ENCODE data around the gene CCDC28A. TPM values are rescaled to one million over a fixed set of nuclear protein-coding genes. Genes with fewer than 3 reads are reported as not detected.
A peak's percentile ranks its signal among the peaks of the same experiment; 100 is the strongest.

Gene CCDC28A
- total RNA-seq, 1 donor from 2014 or later, result 12.7 TPM

GRCh38 chr6:138795809-138796603 lies 22.4 kb downstream of the CCDC28A start, which contains the start of gene ECT2L:
TSS of gene ECT2L (plus strand) at chr6:138796087. CDS start at chr6:138813275, 17,188 bp downstream.
- peak; percentile 35 to 67 for DNase-seq (ENCODE audit: low spot score in 2 of 2, unreplicated experiment in 2 of 2)
- Mint-ChIP-seq H3K36me3 (peaks cover 8% of the 10 kb centered on the region), H3K27ac (peak within 1 kb of the TSS; percentile 53), H3K4me3 (peak within 1 kb of the TSS; percentile 68), H3K9me3 (no peaks in the 10 kb centered on the region), H3K4me1 (peaks cover 40% of the 10 kb centered on the region), H3K27me3 (ENCODE audit: low read depth) (no peaks in the 10 kb centered on the region)
- TF ChIP-seq, protein P1, sequence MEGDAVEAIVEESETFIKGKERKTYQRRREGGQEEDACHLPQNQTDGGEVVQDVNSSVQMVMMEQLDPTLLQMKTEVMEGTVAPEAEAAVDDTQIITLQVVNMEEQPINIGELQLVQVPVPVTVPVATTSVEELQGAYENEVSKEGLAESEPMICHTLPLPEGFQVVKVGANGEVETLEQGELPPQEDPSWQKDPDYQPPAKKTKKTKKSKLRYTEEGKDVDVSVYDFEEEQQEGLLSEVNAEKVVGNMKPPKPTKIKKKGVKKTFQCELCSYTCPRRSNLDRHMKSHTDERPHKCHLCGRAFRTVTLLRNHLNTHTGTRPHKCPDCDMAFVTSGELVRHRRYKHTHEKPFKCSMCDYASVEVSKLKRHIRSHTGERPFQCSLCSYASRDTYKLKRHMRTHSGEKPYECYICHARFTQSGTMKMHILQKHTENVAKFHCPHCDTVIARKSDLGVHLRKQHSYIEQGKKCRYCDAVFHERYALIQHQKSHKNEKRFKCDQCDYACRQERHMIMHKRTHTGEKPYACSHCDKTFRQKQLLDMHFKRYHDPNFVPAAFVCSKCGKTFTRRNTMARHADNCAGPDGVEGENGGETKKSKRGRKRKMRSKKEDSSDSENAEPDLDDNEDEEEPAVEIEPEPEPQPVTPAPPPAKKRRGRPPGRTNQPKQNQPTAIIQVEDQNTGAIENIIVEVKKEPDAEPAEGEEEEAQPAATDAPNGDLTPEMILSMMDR (IDR thresholded peaks at IDR 0.05; ENCODE audit: unreplicated experiment), result no peak

DNA sequence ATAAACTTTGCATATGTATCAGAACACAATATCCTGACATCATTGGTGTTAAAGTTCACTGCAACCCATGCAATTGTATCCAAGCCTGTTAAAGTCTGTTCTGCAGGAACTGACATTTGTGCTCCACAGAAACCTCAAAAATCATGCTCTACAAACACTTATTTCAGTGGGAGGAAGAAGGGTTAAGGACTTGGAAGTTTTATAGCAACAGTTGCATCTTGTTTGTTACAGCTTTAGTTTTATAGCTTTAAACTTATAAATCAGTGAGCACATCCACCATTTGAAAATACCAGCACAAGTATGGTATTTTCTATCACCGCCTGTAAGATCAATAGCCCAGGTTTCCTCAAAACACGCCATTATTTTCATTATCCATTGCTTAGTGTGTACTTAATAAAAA lies 23.2 kb downstream of the CCDC28A start:
- Mint-ChIP-seq H3K4me1 (peaks cover 40% of the 10 kb centered on the region), H3K9me3 (no peaks in the 10 kb centered on the region), H3K27me3 (ENCODE audit: low read depth) (no peaks in the 10 kb centered on the region), H3K27ac (peak overlapping the region; percentile 7), H3K4me3 (peak overlapping the region; percentile 68), H3K36me3 (peaks cover 3% of the 10 kb centered on the region)
- no peak for DNase-seq (ENCODE audit: low spot score in 2 of 2, unreplicated experiment in 2 of 2)
- TF ChIP-seq, protein P1 (IDR thresholded peaks at IDR 0.05; ENCODE audit: unreplicated experiment), result no peak

DNA sequence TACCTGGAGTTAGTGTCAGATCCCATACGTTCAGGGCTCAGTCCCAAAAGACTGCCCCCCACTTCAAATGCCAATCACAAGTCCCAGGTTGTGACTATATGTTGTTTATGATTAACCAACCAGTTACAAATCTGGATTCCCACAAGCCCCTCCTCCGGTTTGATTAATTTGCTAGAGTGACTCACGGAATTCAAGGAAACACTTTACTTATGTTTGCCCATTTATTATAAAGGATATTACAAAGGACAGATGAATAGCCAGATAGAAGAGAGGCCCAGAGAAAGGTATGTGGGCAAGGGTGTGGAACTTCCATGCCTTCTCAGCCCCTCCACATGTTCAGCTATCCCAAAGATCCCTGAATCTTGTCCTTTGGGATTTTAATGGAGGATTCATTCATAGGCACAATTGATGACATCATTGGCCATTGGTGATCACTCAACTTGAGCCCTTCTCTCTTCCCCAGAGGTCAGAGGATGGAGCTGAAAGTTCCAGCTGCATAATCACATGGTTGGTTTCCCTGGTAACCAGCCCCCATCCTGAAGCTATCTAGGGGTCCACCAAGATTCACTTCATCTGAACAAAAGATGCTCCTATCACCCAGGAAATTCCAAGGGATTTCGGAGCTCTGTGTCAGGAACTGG lies 24.4 kb downstream of the CCDC28A start:
- H3K9me3 Mint-ChIP-seq, result no peaks in the 10 kb centered on the region
- H3K36me3 Mint-ChIP-seq, result no peaks in the 10 kb centered on the region
- peak overlapping the region; percentile 76 for H3K27ac Mint-ChIP-seq
- peaks cover 35% of the 10 kb centered on the region for H3K4me1 Mint-ChIP-seq
- H3K27me3 Mint-ChIP-seq (ENCODE audit: low read depth), result no peaks in the 10 kb centered on the region
- DNase-seq (ENCODE audit: low spot score in 2 of 2, unreplicated experiment in 2 of 2), result no peak
- no peak overlapping the region for H3K4me3 Mint-ChIP-seq
- TF ChIP-seq, protein P1 (IDR thresholded peaks at IDR 0.05; ENCODE audit: unreplicated experiment), result no peak

- Mint-ChIP-seq H3K36me3 (no peaks in the 10 kb centered on the region), H3K4me3 (no peak overlapping the region), H3K27me3 (ENCODE audit: low read depth) (no peaks in the 10 kb centered on the region), H3K9me3 (peaks cover 3% of the 10 kb centered on the region), H3K4me1 (peaks cover 34% of the 10 kb centered on the region), H3K27ac (no peak overlapping the region)
- DNase-seq (ENCODE audit: low spot score in 2 of 2, unreplicated experiment in 2 of 2), result no peak
- TF ChIP-seq, protein P1 (IDR thresholded peaks at IDR 0.05; ENCODE audit: unreplicated experiment), result no peak
Observed at GRCh38 chr6:138800377-138801150, 27.0 kb downstream of the CCDC28A start.

DNA sequence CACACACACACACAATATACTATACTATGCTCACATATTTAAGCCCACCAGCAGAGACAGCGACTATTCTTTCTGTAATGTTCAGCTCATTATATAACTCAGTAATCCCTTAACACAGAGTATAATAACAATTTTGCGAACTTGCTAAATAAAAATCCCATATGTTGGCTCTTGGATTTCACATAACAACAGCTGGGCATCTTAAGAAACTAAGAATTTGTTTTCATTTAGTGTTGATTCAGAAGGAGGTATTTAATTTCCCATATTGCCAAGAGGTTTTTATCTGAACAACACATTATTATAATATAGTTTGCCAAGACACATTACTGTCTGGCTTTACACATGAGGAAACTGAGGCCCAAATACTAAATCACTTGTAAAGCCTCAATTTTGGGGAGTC lies 29.8 kb downstream of the CCDC28A start:
- no peak overlapping the region for H3K4me3 Mint-ChIP-seq
- H3K4me1 Mint-ChIP-seq, result peaks cover 10% of the 10 kb centered on the region
- H3K27me3 Mint-ChIP-seq (ENCODE audit: low read depth), result no peaks in the 10 kb centered on the region
- H3K36me3 Mint-ChIP-seq, result no peaks in the 10 kb centered on the region
- H3K9me3 Mint-ChIP-seq, result peaks cover 3% of the 10 kb centered on the region
- H3K27ac Mint-ChIP-seq, result no peak overlapping the region
- no peak for DNase-seq (ENCODE audit: low spot score in 2 of 2, unreplicated experiment in 2 of 2)
- TF ChIP-seq, protein P1 (IDR thresholded peaks at IDR 0.05; ENCODE audit: unreplicated experiment), result no peak
